AG04449 (cell line): ENCODE measurements around the gene PID1.

Source experiments
- CTCF ChIA-PET: fragments of 350-600 bp; formaldehyde crosslinking; extraction: SDS; loops from one replicate; lab custom pipeline; 2021; ENCODE audit warnings: antibody characterized with exemption; lab: Yijun Ruan, JAX
- POLR2A ChIA-PET: fragments of 400-600, 350-600 bp; formaldehyde crosslinking; extraction: SDS; loops from one replicate; lab custom pipeline; 2020; ENCODE audit warnings: antibody characterized with exemption, inconsistent platforms; lab: Yijun Ruan, JAX
- DNase-seq: peaks from one replicate; pipeline ENCODE4 v3.0.0-alpha.2; 2010; ENCODE audit warnings: low read depth, low spot score
- H3K4me3 ChIP-seq: 2 replicates; pipeline ENCODE4 v1.5.1; 2011; ENCODE audit warnings: low read depth, mild to moderate bottlenecking, control low read depth, low read length
- TF ChIP-seq, protein P1 (sequence below): IDR thresholded peaks from one replicate; pipeline ENCODE4 v1.5.1; 2011; ENCODE audit warnings: mild to moderate bottlenecking, moderate library complexity, low read length, control low read depth, inconsistent platforms; ENCODE audit not compliant: insufficient read depth; ENCODE audit errors: missing control alignments

PID1 gene

DNA sequence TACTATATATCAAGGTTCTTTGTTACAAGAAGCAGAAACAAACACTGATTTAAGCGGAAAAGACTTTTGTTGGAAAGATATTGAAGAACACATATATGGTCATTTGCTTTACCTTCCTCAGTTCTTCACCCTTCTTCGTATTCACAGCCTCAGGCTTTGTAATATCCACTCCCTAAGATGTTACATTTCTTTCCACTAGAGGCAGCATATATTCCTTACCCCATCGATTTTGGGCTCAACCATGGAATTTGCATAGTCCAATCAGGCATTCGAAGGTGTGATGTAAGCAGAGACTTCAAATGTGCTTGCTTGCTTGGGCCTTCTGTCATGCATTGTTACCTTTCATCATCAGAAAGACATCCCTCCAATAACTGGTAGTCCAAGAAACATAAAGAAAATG, 287.4 kb downstream of the PID1 start:
- no peak overlapping the region for H3K4me3 ChIP-seq
- ChIA-PET POLR2A (no interaction called here), CTCF (no interaction called here)
- TF ChIP-seq, protein P1, sequence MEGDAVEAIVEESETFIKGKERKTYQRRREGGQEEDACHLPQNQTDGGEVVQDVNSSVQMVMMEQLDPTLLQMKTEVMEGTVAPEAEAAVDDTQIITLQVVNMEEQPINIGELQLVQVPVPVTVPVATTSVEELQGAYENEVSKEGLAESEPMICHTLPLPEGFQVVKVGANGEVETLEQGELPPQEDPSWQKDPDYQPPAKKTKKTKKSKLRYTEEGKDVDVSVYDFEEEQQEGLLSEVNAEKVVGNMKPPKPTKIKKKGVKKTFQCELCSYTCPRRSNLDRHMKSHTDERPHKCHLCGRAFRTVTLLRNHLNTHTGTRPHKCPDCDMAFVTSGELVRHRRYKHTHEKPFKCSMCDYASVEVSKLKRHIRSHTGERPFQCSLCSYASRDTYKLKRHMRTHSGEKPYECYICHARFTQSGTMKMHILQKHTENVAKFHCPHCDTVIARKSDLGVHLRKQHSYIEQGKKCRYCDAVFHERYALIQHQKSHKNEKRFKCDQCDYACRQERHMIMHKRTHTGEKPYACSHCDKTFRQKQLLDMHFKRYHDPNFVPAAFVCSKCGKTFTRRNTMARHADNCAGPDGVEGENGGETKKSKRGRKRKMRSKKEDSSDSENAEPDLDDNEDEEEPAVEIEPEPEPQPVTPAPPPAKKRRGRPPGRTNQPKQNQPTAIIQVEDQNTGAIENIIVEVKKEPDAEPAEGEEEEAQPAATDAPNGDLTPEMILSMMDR: no peak
- DNase-seq: no peak

- no peak overlapping the region for H3K4me3 ChIP-seq
- TF ChIP-seq, protein P1: no peak
- ChIA-PET POLR2A (no interaction called here), CTCF (no interaction called here)
- no peak for DNase-seq
These were observed 296.9 kb downstream of the PID1 start for GRCh38 chr2:228974169-228974568.
